Effector CD8-positive, alpha-beta T cell (primary cell): Measurements from ENCODE around the gene SLC4A1AP.
"Not testable (repeated sequence)": the region's sequence is repeated elsewhere in the genome, so short reads cannot be mapped to it uniquely, and the experiment has no call there.

Source experiments
- DNase-seq: peaks from one replicate; lab custom pipeline; 2025; lab: John Stamatoyannopoulos, UW
- total RNA-seq, 4 experiments: gene quantifications; one replicate each; lab custom pipeline; 2026; lab: John Stamatoyannopoulos, UW

Gene SLC4A1AP, protein sequence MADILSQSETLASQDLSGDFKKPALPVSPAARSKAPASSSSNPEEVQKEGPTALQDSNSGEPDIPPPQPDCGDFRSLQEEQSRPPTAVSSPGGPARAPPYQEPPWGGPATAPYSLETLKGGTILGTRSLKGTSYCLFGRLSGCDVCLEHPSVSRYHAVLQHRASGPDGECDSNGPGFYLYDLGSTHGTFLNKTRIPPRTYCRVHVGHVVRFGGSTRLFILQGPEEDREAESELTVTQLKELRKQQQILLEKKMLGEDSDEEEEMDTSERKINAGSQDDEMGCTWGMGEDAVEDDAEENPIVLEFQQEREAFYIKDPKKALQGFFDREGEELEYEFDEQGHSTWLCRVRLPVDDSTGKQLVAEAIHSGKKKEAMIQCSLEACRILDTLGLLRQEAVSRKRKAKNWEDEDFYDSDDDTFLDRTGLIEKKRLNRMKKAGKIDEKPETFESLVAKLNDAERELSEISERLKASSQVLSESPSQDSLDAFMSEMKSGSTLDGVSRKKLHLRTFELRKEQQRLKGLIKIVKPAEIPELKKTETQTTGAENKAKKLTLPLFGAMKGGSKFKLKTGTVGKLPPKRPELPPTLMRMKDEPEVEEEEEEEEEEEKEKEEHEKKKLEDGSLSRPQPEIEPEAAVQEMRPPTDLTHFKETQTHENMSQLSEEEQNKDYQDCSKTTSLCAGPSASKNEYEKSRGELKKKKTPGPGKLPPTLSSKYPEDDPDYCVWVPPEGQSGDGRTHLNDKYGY
- total RNA-seq = 73.4 to 92.0 (median 76.7) reads per million in 4 experiments

- peak; percentile 68 for DNase-seq
Observed at GRCh38 chr2:27663285-27664153, at the start of gene SLC4A1AP, which contains the start of gene SUPT7L. Gene SLC4A1AP, plus strand, starts transcription at chr2:27663889. Its CDS starts 26 bp downstream, at chr2:27663915. Gene SUPT7L, minus strand, starts transcription at chr2:27663614. Its CDS starts 1,422 bp downstream, at chr2:27662192.

DNA sequence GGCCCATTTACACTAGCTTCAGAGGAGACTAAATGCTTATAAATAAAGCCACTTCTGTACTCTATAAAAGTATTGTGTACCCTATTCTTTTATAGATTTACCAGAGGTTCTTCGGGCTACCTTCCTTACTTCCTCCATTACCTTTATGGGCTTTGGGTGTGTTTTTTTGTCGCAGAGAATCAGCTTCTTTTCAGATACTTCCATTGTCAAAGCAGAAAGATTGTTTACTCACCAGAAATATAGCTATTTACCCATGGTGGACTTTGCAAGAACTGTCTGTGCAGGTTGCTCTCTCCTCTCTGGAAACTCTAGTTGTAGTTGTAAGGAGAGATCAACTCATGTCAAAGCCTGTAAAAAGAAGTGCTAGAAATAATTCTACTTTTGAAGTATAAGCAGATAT, 49.7 kb upstream of the SLC4A1AP start:
- no peak for DNase-seq

GRCh38 chr2:27615316-27615715, 48.4 kb upstream of the SLC4A1AP start:
- DNase-seq = no peak

- DNase-seq = no peak
Observed at GRCh38 chr2:27621524-27621923, 42.2 kb upstream of the SLC4A1AP start.

GRCh38 chr2:27622921-27623384, 40.7 kb upstream of the SLC4A1AP start:
- no peak for DNase-seq

DNA sequence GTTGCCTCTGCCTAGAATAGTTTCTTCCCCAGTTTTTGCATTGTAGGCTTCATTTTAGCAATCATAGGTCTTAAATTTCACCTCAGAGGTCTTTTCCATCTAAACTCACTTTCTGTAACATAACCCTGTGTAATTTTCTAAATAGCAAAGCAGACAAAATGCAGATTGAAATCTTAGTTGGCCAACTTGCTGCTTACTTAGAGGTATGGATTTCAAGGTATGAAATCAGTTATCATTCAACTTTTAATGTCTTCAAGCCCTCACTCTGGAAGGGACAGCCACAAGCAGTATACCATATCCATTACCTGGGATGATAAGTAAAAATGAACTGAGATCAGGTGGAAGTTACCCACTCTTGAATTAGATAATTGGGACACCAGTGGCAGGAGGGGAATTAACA, 38.7 kb upstream of the SLC4A1AP start:
- DNase-seq = no peak

GRCh38 chr2:27626323-27626722, 37.4 kb upstream of the SLC4A1AP start:
- DNase-seq = not testable (repeated sequence)

GRCh38 chr2:27626921-27627320, 36.8 kb upstream of the SLC4A1AP start:
- DNase-seq = not testable (repeated sequence)

DNA sequence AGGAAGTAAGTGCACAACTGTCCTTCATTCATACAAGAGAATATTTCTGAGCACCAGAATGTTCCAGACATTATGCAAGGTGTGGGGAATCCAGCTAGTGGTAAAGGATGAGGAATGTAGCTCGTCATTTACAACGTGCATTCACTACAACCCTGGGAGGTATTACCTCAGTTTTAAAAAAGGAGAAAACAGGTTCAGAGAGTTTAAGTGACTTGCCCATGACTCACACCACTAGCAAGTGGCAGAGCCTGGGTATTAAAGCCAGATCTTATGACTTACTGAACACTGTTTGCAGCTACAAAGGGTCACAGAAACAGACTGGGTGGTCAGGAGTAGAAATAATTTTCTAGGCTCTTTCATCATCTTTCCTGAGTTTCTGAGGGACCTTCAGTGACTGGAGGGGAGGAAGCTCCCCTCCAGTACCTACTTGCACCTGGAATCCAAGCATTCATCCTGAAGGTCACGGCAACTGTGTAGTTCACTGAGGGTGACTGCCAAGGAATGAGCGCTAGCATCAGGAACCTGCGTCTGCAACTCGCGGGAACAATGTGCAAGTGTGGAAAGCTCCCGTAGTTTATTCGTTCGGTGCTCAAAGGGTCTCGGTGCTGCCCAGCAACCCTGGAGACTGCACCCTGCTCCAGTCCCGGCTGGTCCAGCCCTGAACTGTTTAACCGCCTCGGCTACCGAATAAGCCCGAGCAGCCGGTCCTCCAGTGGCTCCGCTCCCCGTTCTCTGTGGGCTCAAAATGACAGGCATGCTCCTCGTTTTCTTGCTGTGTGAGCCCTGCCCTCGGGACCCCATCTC, 35.5 kb upstream of the SLC4A1AP start:
- DNase-seq = no peak

- DNase-seq = peak; percentile 85
Observed at GRCh38 chr2:27628767-27629709, 34.7 kb upstream of the SLC4A1AP start, which contains the start of the genes CCDC121 and GPN1. Gene CCDC121, minus strand, starts transcription at chr2:27629012. Its CDS starts 1,213 bp downstream, at chr2:27627799. Gene GPN1, plus strand, starts transcription at chr2:27629050. Its CDS starts 9 bp downstream, at chr2:27629059.

DNA sequence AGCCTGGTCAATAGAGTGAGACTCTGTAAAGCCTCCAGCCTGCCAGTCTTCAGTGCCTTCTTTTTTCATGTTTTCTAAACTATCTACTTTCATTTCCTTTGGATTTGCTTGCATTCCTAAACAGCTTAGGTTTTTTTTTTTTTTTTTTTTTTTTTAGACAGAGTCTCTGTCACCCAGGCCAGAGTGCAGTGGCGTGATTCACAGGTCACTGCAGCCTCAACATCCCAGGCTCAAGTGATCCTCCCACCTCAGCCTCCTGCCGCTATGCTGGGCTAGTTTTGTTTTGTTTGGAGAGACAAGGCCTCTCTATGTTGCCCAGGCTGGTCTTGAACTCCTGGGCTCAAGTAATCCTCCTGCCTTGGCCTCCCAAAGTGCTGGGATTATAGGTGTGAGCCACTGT, 33.4 kb upstream of the SLC4A1AP start:
- not testable (repeated sequence) for DNase-seq

- DNase-seq = no peak
Observed at GRCh38 chr2:27634291-27634690, 29.4 kb upstream of the SLC4A1AP start.

- no peak for DNase-seq
Observed at GRCh38 chr2:27636766-27637165, 26.9 kb upstream of the SLC4A1AP start.

- DNase-seq = no peak
Observed at GRCh38 chr2:27638037-27638637, 25.6 kb upstream of the SLC4A1AP start.

GRCh38 chr2:27638709-27639108, 25.0 kb upstream of the SLC4A1AP start:
- DNase-seq = no peak

DNA sequence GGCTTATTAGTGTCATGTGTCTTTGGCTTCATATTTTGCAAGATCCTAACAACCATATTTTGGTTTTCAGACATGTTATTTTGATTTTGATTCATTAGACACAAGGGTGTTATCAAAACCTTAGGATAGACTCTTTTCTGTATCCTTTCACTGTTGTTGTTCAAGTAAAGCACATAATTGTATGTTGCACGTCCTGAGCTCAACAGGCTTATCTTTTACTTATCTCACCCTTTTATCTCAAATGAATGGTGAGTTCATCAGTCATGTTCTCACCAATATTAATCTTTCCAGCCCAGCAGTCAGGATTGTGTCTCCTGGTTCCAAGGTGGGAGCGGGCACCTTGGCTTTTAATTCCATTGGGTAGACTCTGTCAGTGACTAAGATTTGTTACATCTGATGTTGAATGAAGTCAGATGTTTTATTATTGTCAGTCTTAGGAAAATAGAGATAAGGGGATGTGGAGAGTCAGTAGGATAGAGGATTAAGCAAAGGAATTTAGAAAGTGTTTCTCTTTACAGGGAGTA, 22.9 kb upstream of the SLC4A1AP start:
- DNase-seq = no peak

DNA sequence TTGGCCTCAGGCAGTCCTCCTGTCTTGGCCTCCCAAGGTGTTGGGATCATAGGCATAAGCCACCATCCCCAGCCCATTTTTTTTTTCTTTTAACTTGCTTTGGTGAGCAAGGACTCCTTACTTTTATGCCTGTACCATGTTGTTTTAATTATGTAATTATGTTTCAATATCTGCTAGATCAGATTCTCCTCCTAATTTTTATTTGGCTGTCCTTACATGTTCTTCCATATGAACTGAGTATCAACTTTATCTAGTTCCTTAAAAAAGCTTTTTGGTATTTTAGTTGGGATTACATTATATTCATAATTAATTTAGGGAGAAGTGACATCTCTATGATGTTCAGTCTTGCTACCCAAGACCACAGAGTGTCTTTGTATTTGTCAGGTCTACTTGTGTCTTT, 18.5 kb upstream of the SLC4A1AP start:
- DNase-seq = no peak

DNA sequence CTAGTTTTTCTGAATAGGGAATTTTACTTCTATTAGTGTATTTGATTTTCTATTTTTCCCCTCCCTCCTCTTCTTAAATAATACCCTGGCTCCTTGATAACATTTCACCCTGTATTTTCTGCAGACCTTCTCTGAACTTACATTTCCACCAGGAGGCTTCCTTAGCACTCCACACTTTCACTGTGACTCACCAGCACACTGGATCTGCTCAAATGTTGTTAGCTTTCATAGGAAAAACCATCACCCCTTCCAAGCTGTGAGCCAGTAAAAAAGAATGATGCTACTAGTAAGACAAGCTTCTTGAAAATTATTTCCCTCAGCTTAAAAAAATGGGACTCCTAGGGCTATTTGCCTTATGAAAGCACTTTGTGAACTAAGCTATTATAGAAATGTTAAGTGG, 16.4 kb upstream of the SLC4A1AP start:
- no peak for DNase-seq

DNA sequence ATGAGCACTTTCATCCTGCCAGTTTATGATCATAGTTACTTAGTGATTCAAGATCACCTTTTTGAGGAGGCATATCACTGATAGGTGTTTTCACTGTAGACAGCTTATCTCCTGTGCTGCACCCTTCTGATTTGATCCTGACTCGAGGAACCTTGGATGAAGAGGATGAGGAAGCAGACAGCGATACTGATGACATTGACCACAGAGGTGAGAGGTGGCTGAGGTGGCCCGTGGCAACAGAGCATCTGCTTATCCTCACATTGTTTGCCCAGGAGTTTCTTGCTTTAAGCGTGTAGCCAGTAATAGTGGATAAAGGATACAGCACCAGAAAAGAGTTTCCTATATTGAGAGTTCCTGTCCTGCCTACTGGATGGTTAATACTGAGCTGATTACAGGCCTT, 16.0 kb upstream of the SLC4A1AP start:
- no peak for DNase-seq
